ENCODE results near the gene GABRR3.

Gene GABRR3

DNA sequence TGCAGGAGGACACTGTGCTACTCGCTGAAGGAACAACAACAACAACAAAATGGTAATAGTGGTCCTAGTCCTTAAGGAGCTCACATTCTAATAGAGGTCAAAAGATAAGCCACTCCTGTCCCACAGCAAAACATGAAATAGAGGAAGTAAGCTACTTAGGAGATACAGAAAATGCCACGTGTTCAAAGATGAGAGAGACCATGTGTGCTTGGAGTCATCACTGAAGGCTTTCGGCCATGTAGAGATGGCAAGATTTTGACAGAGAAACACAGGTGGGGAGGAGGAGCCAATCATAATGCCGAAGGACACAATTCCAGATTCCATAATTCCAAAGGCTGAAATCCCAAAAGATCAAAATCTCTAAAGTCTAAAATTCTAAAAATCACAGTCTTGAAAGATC lies 38.1 kb downstream of the GABRR3 start:
- Histone ChIP-seq H3K36me3 (ENCODE audit: control insufficient read depth in 2 of 2, insufficient read depth in 1 of 2, low read length in 2 of 2) (no peaks in the 10 kb centered on the region), H3K4me1 (ENCODE audit: control insufficient read depth, insufficient read depth, low read length) (no peaks in the 10 kb centered on the region), H3K9me3 (ENCODE audit: control insufficient read depth, insufficient read depth, low read depth, low read length) (no peaks in the 10 kb centered on the region), H3K27ac (ENCODE audit: extremely low read depth, low read depth, low read length) (no peak overlapping the region), H3K4me3 (ENCODE audit: low read depth, low read length) (no peak overlapping the region)
- CTCF ChIA-PET: interaction anchor here (0.6 kb wide), 1 partner anchor 60 kb away, joined by 3 read pairs; no protein-coding TSS in a partner anchor
- TF ChIP-seq ZNF629 (tag by site-specific recombination; IDR thresholded peaks at IDR 0.05): no peak
- no peak for TF ChIP-seq ZNF701 (tag by site-specific recombination; IDR thresholded peaks at IDR 0.05)
- TF ChIP-seq ZNF202 (tag by site-specific recombination; IDR thresholded peaks at IDR 0.05; ENCODE audit: borderline replicate concordance): no peak
- no peak for TF ChIP-seq ZNF664 (tag by site-specific recombination; IDR thresholded peaks at IDR 0.05)
- no peak for TF ChIP-seq ZBTB8A (tag by site-specific recombination; IDR thresholded peaks at IDR 0.05)
- no peak for TF ChIP-seq ZNF350 (tag by site-specific recombination; IDR thresholded peaks at IDR 0.05)
- no peak for TF ChIP-seq MZF1 (tag by site-specific recombination; IDR thresholded peaks at IDR 0.05; ENCODE audit: borderline replicate concordance)
- TF ChIP-seq ZNF404 (tag by site-specific recombination; IDR thresholded peaks at IDR 0.05): no peak
- TF ChIP-seq, protein P1, sequence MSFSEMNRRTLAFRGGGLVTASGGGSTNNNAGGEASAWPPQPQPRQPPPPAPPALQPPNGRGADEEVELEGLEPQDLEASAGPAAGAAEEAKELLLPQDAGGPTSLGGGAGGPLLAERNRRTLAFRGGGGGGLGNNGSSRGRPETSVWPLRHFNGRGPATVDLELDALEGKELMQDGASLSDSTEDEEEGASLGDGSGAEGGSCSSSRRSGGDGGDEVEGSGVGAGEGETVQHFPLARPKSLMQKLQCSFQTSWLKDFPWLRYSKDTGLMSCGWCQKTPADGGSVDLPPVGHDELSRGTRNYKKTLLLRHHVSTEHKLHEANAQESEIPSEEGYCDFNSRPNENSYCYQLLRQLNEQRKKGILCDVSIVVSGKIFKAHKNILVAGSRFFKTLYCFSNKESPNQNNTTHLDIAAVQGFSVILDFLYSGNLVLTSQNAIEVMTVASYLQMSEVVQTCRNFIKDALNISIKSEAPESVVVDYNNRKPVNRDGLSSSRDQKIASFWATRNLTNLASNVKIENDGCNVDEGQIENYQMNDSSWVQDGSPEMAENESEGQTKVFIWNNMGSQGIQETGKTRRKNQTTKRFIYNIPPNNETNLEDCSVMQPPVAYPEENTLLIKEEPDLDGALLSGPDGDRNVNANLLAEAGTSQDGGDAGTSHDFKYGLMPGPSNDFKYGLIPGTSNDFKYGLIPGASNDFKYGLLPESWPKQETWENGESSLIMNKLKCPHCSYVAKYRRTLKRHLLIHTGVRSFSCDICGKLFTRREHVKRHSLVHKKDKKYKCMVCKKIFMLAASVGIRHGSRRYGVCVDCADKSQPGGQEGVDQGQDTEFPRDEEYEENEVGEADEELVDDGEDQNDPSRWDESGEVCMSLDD (tag by site-specific recombination; IDR thresholded peaks at IDR 0.05): no peak
- TF ChIP-seq ZNF426 (tag by site-specific recombination; IDR thresholded peaks at IDR 0.05): no peak
- TF ChIP-seq, protein P2, sequence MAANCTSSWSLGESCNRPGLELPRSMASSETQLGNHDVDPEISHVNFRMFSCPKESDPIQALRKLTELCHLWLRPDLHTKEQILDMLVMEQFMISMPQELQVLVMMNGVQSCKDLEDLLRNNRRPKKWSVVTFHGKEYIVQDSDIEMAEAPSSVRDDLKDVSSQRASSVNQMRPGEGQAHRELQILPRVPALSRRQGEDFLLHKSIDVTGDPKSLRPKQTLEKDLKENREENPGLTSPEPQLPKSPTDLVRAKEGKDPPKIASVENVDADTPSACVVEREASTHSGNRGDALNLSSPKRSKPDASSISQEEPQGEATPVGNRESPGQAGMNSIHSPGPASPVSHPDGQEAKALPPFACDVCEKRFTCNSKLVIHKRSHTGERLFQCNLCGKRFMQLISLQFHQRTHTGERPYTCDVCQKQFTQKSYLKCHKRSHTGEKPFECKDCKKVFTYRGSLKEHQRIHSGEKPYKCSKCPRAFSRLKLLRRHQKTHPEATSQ (tag by site-specific recombination; IDR thresholded peaks at IDR 0.05): no peak
- no peak for TF ChIP-seq SALL2 (tag by site-specific recombination; IDR thresholded peaks at IDR 0.05; ENCODE audit: borderline replicate concordance)
- TF ChIP-seq ZNF677 (tag by site-specific recombination; IDR thresholded peaks at IDR 0.05): no peak
- TF ChIP-seq KLF1 (tag by site-specific recombination; IDR thresholded peaks at IDR 0.05): no peak
- POLR2A ChIA-PET: no interaction called here

DNA sequence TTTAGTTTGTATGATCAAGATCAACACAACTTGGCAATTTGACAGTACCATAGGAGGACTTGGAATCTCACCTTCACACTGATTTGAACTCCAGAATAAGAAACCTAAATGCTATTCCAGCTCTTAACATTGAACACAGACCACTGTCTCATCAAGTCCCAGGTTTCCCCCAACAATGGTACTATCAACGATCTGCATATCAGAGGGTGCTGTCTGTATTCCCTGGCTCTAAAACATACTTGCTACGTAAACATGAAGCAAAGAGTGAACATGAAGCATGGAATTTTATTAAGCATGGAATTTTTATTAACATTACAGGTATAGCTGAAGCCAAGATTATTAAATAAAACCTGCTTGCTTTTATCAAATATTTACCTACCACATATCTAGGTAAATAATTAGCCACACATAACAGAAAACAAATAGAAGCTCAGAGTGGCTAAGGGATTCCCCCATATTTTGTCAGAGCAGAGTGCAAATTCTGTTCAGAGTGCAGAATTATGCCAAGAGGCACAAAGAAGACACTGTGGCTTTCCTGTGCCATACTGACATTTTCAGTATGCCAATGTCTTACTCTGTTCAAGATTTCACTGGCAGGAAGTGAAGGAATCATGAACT lies 40.7 kb downstream of the GABRR3 start:
- CTCF ChIA-PET: no interaction called here
- H3K4me3 ChIP-seq (ENCODE audit: low read depth, low read length): no peak overlapping the region
- POLR2A ChIA-PET: no interaction called here
- H3K36me3 ChIP-seq (ENCODE audit: control insufficient read depth in 2 of 2, insufficient read depth in 1 of 2, low read length in 2 of 2): no peaks in the 10 kb centered on the region
- TF ChIP-seq SP3 (tag by site-specific recombination; IDR thresholded peaks at IDR 0.05): no peak
- H3K4me1 ChIP-seq (ENCODE audit: control insufficient read depth, insufficient read depth, low read length): no peaks in the 10 kb centered on the region
- no peaks in the 10 kb centered on the region for H3K9me3 ChIP-seq (ENCODE audit: control insufficient read depth, insufficient read depth, low read depth, low read length)
- no peak overlapping the region for H3K27ac ChIP-seq (ENCODE audit: extremely low read depth, low read depth, low read length)

DNA sequence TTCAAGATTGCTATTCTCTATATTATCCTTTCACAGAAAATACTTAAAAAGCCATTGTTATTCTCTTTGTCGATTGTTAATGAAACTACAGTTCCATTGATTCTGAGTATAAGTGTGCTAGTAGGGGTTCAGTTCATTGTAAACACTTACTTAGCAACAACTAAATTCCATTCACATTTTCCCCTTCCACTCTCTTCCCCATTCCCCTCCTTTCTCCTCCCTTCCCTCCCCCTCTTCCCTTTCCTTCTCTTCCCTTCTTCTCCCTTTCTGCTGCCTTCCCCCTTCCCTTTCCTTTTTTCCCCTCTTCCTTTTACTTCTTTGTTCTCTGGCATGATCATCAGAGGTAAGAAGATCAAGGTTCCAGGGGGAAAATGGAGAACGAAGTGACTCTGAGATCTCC lies 41.6 kb downstream of the GABRR3 start:
- POLR2A ChIA-PET: no interaction called here
- H3K36me3 ChIP-seq (ENCODE audit: control insufficient read depth in 2 of 2, insufficient read depth in 1 of 2, low read length in 2 of 2): no peaks in the 10 kb centered on the region

More for the DNA sequence above, 41.6 kb downstream of the GABRR3 start:
- Histone ChIP-seq H3K9me3 (ENCODE audit: control insufficient read depth, insufficient read depth, low read depth, low read length) (no peaks in the 10 kb centered on the region), H3K27ac (ENCODE audit: extremely low read depth, low read depth, low read length) (no peak overlapping the region), H3K4me1 (ENCODE audit: control insufficient read depth, insufficient read depth, low read length) (no peaks in the 10 kb centered on the region), H3K4me3 (ENCODE audit: low read depth, low read length) (no peak overlapping the region)
- TF ChIP-seq ZNF391 (tag by site-specific recombination; IDR thresholded peaks at IDR 0.05; ENCODE audit: borderline replicate concordance, low read depth) (no peak), PRDM1 (tag by site-specific recombination; IDR thresholded peaks at IDR 0.05) (peak; percentile 92)
- CTCF ChIA-PET: no interaction called here

Data from HEK293 (cell line).